GM04503 (cell line): Measurements from ENCODE around the gene SPP1.
A peak's percentile ranks its signal among the peaks of the same experiment; 100 is the strongest.
"Not testable (repeated sequence)": the region's sequence is repeated elsewhere in the genome, so short reads cannot be mapped to it uniquely, and the experiment has no call there.

Experiments used
- DNase-seq: peaks from one replicate; pipeline ENCODE4 v3.0.0-alpha.2; 2012; ENCODE audit warnings: low read depth

Gene SPP1

GRCh38 chr4:88025868-88026661 is 50.6 kb downstream of the SPP1 start:
- DNase-seq, result not testable (repeated sequence)

DNA sequence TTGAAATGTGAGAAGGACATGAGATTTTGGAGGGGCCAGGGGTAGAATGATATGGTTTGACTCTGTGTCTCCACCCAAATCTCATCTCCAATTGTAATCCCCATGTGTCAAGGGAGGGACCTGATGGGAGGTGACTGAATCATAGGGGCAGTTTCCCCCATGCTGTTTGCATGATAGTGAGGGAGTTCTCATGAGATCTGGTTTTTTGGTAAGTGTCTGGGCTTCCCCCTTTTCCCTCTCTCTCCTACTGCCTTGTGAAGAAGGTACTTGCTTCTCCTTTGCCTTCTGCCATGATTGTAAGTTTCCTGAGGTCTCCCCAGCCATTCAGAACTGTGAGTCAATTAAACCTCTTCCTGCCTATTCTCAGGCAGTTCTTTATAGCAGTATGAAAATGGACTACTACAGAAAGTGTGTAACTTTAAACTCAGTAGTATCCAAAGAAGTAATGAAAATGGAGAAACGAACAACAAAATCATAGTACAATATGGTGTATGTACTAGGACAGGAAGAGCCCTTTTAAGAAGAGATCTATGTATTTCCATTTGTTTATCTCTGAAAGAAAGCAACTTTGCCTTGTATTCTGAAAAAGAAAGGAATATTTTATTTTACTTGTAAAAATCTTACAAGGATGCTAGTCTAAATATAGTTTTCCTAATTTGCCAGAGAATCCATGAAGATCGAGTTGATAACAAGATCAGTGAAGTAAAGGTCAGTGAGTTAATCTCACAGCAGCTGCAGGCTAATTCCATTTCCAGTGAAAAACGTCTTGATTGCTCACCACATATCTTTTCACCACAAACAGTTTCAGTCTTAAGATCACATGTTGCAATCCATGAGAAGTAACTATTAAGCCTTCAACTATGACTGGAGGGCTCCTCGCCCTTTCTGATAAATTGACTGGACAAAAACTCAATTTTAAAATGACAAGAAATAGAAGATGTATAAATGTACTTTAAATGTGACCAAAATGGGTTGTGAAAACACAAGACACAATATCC is 52.4 kb downstream of the SPP1 start:
- peak; percentile 85 for DNase-seq

GRCh38 chr4:88028946-88029345 is 53.4 kb downstream of the SPP1 start:
- no peak for DNase-seq

- no peak for DNase-seq
Measured at GRCh38 chr4:88029556-88029955, 54.0 kb downstream of the SPP1 start.

DNA sequence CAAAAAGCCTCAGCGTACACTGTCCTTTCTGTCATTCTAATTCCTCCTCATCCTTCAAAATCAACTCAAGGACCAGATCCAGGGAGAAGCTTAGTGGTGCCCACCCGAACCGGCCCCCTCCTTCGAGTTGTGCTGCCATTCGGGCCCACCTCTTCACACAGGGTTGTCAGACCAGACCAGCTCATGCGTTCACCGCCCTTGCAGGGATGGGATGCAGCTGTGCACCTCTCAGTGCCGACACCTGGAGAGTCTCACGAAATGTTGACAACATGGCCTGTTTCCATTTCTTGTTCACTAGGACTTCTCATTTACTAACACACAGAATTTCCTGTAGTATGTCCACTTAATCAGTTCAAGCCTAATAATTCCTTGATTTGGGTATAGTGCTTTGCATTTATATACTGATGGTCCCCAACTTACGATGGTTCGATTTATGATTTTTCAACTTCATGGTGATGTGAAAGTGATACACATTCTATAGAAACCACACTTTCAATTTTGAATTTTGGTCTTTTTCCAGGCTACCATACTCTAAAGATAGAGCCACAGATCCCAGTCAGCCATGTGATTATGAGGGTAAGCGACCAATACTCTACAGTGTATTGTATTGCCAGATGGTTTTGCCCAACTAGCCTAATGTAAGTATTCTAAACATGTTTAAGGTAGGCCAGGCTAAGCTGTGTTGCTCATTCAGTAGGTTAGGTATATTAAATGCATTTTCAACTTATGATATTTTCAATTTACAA is 55.2 kb downstream of the SPP1 start:
- DNase-seq, result no peak
